GM18858 (cell line): Measurements from ENCODE around the gene PACC1.
"Not testable (repeated sequence)": the region's sequence is repeated elsewhere in the genome, so short reads cannot be mapped to it uniquely, and the experiment has no call there.

Experiments
- ATAC-seq: cut with Tn5 transposase; IDR thresholded peaks from one replicate; pipeline ENCODE4 v1.9.1; 2021; ENCODE audit not compliant: unreplicated experiment

PACC1 gene

DNA sequence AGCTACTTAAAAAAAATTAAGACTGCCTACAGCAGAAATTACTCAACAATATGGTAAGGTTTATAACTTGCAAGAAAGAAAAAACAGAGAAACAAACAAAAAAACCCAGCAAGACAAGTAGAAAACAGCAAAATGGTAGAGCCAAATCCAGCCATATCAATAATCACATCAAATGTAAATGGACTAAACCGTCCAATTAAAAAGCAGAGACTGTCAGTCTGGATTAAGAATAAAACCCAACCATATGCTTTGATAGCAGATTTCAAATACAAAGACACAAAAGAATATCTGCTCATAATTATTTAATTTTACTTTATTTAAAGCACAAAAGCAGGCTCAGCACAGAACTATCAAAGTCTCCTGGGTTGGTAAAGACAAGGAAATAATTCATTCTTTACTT, 17.5 kb downstream of the PACC1 start:
- ATAC-seq = no peak

- no peak for ATAC-seq
Observed at GRCh38 chr1:212396638-212397037, 18.0 kb downstream of the PACC1 start.

DNA sequence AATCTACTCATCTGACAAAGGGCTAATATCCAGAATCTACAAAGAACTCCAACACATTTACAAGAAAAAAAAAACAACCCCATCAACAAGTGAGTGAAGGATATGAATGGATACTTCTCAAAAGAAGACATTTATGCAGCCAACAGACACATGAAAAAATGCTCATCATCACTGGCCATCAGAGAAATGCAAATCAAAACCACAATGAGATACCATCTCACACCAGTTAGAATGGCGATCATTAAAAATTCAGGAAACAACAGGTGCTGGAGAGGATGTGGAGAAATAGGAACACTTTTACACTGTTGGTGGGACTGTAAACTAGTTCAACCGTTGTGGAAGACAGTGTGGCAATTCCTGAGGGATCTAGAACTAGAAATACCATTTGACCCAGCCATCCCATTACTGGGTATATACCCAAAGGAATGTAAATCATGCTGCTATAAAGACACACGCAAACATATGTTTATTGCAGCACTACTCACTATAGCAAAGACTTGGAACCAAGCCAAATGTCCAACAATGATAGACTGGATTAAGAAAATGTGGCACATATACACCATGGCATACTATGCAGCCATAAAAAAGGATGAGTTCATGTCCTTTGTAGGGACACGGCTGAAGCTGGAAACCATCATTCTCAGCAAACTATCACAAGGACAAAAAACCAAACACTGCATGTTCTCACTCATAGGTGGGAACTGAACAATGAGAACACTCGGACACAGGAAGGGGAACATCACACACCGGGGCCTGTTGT, 18.8 kb downstream of the PACC1 start:
- ATAC-seq = not testable (repeated sequence)

DNA sequence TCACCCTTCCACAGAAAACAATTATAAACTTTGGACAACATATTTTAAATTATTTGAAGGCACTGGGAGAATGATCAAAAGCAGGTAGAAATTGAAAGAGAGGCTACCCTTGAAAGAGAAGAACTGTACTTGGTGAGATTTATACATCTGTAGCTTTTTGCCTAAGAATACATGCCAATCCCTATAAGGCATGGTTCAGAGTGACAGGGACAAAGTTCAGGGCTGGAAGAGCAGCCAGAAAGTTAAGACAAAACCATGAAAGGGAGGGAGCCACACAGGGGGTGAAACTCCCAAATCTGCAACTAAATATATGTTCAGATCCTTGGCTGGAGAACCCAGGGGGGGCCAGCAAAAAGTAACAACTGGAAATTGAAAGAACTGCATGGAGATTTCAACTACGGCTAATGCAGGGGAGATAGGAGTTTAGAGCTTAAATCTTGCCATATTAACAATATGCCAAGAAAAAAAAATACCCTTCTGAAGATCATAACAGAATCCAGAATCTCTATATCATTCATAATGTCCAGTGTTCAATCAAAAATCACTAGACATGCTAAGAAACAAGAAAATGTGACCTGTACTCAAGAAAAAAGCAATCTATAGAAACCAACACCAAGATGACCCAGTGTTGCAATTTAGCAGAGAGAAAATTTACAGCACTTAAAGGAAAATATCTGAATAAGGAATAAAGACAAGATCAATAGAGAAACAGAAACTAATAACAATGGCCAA, 25.5 kb downstream of the PACC1 start:
- no peak for ATAC-seq

DNA sequence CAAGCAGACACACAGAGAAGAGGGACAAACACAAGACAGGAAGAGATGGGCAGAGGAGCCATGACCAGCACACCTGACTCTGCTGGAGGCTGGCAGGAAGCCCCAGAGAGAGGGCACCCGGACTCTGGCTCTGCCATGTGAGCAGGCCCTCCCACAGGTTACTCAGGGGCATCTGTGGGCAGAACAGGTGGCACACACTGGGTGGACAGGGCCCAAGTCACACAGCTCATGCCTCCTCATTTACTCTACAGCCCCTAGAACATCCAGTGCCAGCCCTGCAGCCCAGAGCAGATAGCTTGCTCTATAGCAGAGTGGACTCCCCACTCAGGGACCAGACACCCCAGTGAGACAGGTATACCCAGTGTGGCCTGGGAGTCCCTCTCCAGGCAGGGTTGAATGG, 28.7 kb downstream of the PACC1 start:
- no peak for ATAC-seq

DNA sequence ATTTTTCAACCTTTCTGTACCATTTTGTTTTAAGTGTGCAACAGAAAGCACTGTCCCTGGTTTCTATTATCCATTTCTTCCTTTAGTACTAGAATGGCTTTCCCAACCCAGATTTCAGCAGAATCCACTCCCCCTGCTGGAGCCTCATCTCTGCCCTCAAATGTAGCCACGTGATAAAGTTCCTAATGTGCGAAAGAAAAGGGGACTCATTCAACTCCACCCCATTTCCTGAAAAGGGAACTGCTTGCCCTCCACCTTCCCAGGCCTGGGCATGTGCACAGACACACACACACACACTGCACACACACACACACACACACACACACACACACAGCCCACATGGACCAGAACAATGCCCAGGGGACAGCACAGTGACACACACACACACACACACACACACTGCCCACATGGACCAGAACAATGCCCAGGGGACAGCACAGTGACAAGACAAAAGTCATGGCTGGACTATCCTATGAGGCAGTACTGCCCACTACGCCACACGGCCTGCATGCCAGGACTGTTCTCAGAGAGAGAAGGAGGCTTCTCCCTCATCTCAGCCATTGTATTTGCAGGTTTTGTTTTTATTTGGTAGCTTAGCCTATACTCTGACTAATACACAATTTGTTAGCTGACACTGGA, 33.2 kb downstream of the PACC1 start:
- ATAC-seq = no peak

DNA sequence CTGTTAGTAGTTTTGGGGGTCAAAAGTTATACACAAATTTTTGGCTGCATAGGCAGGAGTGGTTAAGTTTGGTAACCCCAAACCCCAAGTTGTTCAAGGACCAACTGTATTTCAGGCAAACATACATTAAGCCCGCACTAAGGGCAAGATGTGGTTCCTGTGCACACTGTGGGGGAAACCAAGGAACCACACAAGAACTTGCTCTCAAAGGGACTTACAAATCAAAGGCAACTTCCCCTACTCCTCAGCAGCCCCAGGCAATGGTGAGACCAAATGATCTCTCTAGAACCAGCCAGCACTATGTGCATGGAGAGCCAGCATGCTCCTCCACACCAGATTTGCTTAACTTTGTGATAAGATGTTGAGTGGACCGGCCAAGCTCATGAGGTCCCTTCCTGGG, 35.3 kb downstream of the PACC1 start:
- ATAC-seq = no peak

DNA sequence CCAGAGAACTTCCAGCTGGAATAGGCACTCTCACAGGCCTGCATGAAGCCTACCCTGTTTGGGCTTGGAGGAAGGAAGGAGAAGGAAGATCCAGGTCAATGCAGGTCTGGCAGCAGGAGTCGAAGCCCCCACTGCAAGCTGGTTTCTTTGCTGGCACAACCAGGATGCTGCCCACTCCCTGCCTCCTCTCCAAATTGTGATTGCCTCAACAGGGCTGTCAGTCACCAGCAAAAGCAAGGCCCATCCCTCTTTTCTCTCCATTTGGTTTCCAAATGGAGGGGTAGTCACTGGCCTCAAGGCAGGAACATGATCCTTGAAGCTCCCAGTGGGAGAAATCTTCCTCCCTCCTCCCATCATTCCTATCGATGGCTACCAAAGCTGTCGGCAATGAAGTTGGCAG, 37.0 kb downstream of the PACC1 start:
- no peak for ATAC-seq

DNA sequence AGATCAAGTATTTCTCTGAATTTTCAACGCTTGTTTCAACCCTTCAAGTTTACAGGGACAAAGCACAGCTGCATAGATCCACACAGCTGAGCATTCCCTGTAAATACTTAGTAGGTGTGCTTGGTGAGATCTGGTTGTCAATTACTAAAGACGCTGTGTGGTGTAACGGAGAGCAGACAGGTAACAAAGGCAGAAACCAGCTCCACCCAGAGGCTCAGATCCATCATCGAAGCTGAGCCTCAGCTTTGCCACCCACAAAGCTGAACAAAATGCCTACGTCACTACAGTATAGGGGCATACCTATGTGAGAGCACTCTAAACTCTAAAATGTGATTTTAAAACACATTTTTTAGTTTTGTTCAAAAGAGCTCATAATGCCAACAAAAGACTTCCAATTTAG, 38.7 kb downstream of the PACC1 start:
- no peak for ATAC-seq

DNA sequence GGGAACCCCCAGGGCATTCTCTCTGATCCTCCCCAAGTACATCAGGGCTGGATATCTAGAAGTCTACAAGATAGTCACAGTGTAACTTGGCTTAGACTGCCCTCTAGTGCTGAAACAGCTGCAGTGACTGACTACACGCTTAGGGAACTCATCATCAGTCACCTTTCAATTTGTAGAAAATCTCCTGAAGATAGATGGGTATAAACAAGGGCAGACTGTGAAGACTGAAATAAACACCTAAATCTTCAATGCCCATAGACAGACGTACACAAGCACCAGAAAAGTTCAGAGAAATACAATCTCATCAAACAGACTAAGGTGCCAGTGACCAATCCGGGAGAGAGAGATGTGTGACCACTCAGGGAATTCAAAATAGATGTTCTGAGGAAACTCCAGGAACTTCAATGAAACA, 46.6 kb downstream of the PACC1 start:
- peak; percentile 74 for ATAC-seq

- ATAC-seq = no peak
Observed at GRCh38 chr1:212367474-212368072, 47.1 kb downstream of the PACC1 start.

DNA sequence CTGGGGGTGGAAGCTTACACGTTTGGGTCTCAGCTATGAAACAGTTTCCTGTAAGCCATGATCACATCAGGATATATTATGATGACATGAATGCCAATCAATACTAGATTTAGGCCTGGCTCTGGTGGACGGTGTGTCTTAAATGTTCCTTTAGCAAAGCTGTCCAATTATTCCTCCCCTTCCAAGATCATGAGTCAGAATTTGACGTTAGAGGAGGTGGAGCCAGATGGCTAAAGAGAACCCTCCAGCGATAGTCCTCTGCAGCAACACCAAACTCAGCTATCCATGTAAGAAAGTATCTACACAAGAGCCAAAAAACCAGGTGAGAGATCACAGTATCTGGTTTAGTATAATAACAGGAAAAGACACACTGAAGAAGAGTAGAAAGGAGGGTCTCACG, 47.8 kb downstream of the PACC1 start:
- no peak for ATAC-seq

DNA sequence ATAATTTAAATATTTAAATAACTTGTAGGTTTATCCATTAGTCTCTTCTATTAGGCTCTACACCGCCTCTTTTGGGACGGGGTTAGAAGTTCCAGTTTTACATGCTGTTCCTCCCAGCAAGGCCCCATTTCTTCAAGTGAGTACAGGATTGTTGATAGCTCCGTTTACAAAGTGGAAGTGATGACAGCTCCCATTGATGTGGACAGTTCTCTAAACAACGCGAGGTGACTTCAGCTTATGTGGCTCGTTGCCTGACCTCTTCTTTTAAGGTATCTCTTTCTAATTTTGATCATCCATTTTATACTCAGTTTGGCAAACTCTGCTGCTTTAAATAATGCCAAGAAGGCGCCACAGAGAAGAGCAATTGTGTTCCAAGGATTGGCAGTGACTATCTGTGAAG, 49.7 kb downstream of the PACC1 start:
- no peak for ATAC-seq

- no peak for ATAC-seq
Observed at GRCh38 chr1:212359794-212360479, 54.7 kb downstream of the PACC1 start.

GRCh38 chr1:212355230-212355969, 59.3 kb downstream of the PACC1 start:
- no peak for ATAC-seq

DNA sequence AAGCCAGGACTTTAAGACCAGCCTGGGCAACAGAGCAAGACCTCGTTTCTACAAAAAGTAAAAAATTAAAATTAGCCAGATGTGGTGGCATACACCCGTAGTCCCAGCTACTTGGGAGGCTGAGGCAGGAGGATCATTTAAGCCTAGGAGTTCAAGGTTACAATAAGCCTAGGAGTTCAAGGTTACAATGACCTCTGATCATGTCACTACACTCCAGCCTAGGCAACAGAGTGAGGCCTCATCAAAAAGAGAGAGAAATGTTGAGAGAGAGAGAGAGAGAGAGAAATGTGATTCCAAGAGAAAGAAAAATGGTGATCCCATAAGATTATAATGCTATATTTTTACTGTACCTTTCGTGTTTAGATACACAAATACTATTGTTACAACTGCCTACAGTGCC, 60.2 kb downstream of the PACC1 start:
- no peak for ATAC-seq

DNA sequence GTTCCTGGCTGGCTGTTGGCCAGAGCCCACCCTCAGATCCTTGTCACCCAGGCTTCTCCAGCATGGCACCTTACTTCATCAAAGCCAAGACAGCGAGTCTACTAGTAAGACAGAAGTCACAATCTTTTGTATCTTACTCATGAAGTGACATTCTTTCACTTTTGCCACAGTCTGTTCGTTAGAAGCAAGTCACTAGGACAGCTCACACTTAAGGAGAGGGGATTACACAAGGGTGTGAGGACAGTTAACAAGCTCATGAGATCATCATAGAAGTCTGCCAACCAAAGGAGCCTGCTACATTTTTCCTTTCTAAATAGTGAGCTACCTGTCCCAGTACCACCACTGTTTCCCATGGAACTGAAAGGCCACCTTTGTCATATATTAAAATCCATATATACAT, 61.5 kb downstream of the PACC1 start:
- ATAC-seq = no peak

- ATAC-seq = no peak
Observed at GRCh38 chr1:212351588-212352362, 62.9 kb downstream of the PACC1 start.

GRCh38 chr1:212346601-212347000, 68.1 kb downstream of the PACC1 start:
- ATAC-seq = no peak

- ATAC-seq = no peak
Observed at GRCh38 chr1:212344905-212345304, 69.8 kb downstream of the PACC1 start.
